SK-N-SH (cell line): ENCODE results near the gene IFITM1. TPM values are rescaled to one million over a fixed set of nuclear protein-coding genes. Genes with fewer than 3 reads are reported as not detected.
"Not testable (repeated sequence)": the region's sequence is repeated elsewhere in the genome, so short reads cannot be mapped to it uniquely, and the experiment has no call there.

Source experiments
- CTCF ChIA-PET: fragments of 300-600, 350-600 bp; formaldehyde crosslinking; extraction: SDS; loops from one replicate; lab custom pipeline; 2021; lab: Yijun Ruan, JAX
- POLR2A ChIA-PET: fragments of 350-600 bp; sonication (Branson Sonifier 250); formaldehyde crosslinking; extraction: SDS; loops from one replicate; lab custom pipeline; 2020; ENCODE audit warnings: antibody characterized with exemption, inconsistent platforms; lab: Yijun Ruan, JAX
- DNase-seq: peaks from one replicate; pipeline ENCODE4 v3.0.0; 2012
- H2AFZ ChIP-seq: fragments of 200-600 bp; sonication (generic); 2 replicates; pipeline ENCODE4 v1.8.1; 2016; ENCODE audit warnings: antibody characterized with exemption, mild to moderate bottlenecking, low read depth
- H3F3A ChIP-seq: fragments of 200-600 bp; sonication (generic); replicated peaks from 2 replicates; pipeline ENCODE3; 2016; ENCODE audit warnings: antibody characterized with exemption, mild to moderate bottlenecking; ENCODE audit not compliant: insufficient read depth
- H3K27ac ChIP-seq, 2 experiments: fragments of 200-500 bp in 1 of 2; fragments of 200-600 bp in 1 of 2; sonication (Bioruptor generic) in 1 of 2; sonication (generic), shearing (Covaris generic) in 1 of 2; 2 replicates each; pipeline versions ENCODE4 v1.5.1 to v1.6.1; 2014 to 2016; ENCODE audit warnings: low read depth in 2 of 2, inconsistent platforms in 1 of 2, low read length in 1 of 2, mild to moderate bottlenecking in 1 of 2, mixed read lengths in 1 of 2
- H3K27me3 ChIP-seq: fragments of 200-600 bp; sonication (generic), shearing (Covaris generic); 2 replicates; pipeline ENCODE4 v1.6.1; 2016; ENCODE audit warnings: mixed run types; ENCODE audit not compliant: insufficient read depth
- H3K36me3 ChIP-seq, 2 experiments: fragments of 200-500 bp in 1 of 2; fragments of 200-600 bp in 1 of 2; sonication (Bioruptor generic) in 1 of 2; sonication (generic) in 1 of 2; replicated peaks in 1 of 2; 2 replicates each; pipeline versions ENCODE3 to v1.5.1; 2014 to 2016; ENCODE audit warnings: low read length in 1 of 2, mild to moderate bottlenecking in 1 of 2; ENCODE audit not compliant: insufficient read depth in 2 of 2, control insufficient read depth in 1 of 2
- H3K4me1 ChIP-seq, 2 experiments: fragments of 200-500 bp in 1 of 2; fragments of 200-600 bp in 1 of 2; sonication (Bioruptor generic) in 1 of 2; sonication (generic), shearing (Covaris generic) in 1 of 2; 2 replicates each; pipeline versions ENCODE4 v1.5.1 to v1.6.1; 2014 to 2016; ENCODE audit warnings: low read depth in 1 of 2, low read length in 1 of 2, mixed run types in 1 of 2; ENCODE audit not compliant: insufficient read depth in 2 of 2, control insufficient read depth in 1 of 2
- H3K4me2 ChIP-seq: fragments of 200-600 bp; sonication (generic), shearing (Covaris generic); 2 replicates; pipeline ENCODE4 v1.6.1; 2017; ENCODE audit warnings: mixed run types
- H3K4me3 ChIP-seq, 2 experiments: fragments of 200-500 bp in 1 of 2; fragments of 200-600 bp in 1 of 2; sonication (Bioruptor generic) in 1 of 2; sonication (generic), shearing (Covaris generic) in 1 of 2; 2 replicates each; pipeline versions ENCODE4 v1.5.1 to v1.8.1; 2014 to 2016; ENCODE audit warnings: low read depth in 2 of 2, inconsistent platforms in 1 of 2, low read length in 1 of 2, mild to moderate bottlenecking in 1 of 2, mixed read lengths in 1 of 2, moderate library complexity in 1 of 2
- H3K79me2 ChIP-seq: fragments of 200-600 bp; sonication (generic); 2 replicates; pipeline ENCODE4 v1.8.1; 2017; ENCODE audit warnings: mild to moderate bottlenecking; ENCODE audit not compliant: insufficient read depth
- H3K9ac ChIP-seq: fragments of 200-600 bp; sonication (generic); 2 replicates; pipeline ENCODE4 v1.6.1; 2017; ENCODE audit warnings: mixed run types
- H3K9me2 ChIP-seq: fragments of 200-600 bp; sonication (generic); 2 replicates; pipeline ENCODE4 v1.6.1; 2017; ENCODE audit warnings: mixed run types
- H3K9me3 ChIP-seq: fragments of 200-600 bp; sonication (generic); 2 replicates; pipeline ENCODE4 v1.6.1; 2017; ENCODE audit warnings: mixed run types, mild to moderate bottlenecking, moderate library complexity
- H4K20me1 ChIP-seq: fragments of 200-600 bp; sonication (generic); 2 replicates; pipeline ENCODE4 v1.6.1; 2017; ENCODE audit warnings: mild to moderate bottlenecking, mixed run types; ENCODE audit not compliant: insufficient read depth
- EZH2phosphoT487 ChIP-seq: fragments of 200-600 bp; sonication (generic); IDR thresholded peaks from 2 replicates; pipeline ENCODE4 v1.6.1; 2017; ENCODE audit warnings: low read depth, mixed run types, mild to moderate bottlenecking, antibody characterized with exemption, moderate library complexity, borderline replicate concordance
- FOXJ3 ChIP-seq: sonication (generic); formaldehyde crosslinking; IDR thresholded peaks from 2 replicates; pipeline ENCODE4 v1.5.1; 2020; ENCODE audit warnings: mild to moderate bottlenecking, missing genetic modification reagents
- FOXM1 ChIP-seq: IDR thresholded peaks from 2 replicates; pipeline ENCODE4 v1.4.0; 2012; ENCODE audit warnings: low read depth, mild to moderate bottlenecking
- MXI1 ChIP-seq: IDR thresholded peaks from 2 replicates; pipeline ENCODE4 v1.6.1; 2012; ENCODE audit warnings: mild to moderate bottlenecking, low read depth, low read length, improper control_type of control experiment
- RFX5 ChIP-seq: IDR thresholded peaks from 2 replicates; pipeline ENCODE4 v1.6.1; 2012; ENCODE audit warnings: mild to moderate bottlenecking, improper control_type of control experiment, low read length
- RXRA ChIP-seq: IDR thresholded peaks from 2 replicates; pipeline ENCODE4 v1.4.0; 2012; ENCODE audit warnings: low read depth, mild to moderate bottlenecking, borderline replicate concordance
- WGBS: methylation state at CpG from one replicate; pipeline ENCODE4 v1.1.6; 2017; ENCODE audit warnings: low lambda C conversion rate; 5-methylcytosine and 5-hydroxymethylcytosine counted together
- polyA plus RNA-seq, 3 experiments: library from polyadenylated mRNA; depleted of rRNA; stranded (reverse); fragments of >200 nt; gene quantifications; 2 replicates each; pipeline ENCODE4 v1.2.3, GENCODE V29; 2012
- TF ChIP-seq, protein P1 (sequence below): IDR thresholded peaks from 2 replicates; pipeline ENCODE4 v1.4.0; 2012; ENCODE audit warnings: low read depth, borderline replicate concordance

IFITM1 gene
- polyA plus RNA-seq, 1 of the 3 experiments (the other 2 are of a cell fraction), result 19.4 TPM

DNA sequence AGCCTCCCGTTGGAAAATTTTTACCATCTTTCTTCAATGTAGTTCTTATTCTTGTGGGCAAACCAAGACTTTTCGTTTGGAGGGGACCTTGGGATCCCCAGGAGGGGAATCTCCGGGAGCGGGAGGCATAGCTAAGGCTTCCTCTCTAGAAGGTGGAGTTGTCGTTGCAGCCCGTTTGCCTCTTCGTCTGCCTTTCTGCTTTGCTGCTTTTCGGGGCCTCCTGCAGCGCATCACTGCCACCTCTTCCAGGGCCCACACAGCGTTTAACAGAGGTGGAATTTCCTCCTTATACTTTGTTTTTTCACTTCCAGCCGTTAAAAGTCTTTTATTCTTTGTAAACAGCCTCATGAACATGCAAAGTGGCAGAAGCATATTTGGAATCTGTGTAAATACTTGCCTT lies 10.3 kb downstream of the IFITM1 start (continued):
- TF ChIP-seq, protein P1, sequence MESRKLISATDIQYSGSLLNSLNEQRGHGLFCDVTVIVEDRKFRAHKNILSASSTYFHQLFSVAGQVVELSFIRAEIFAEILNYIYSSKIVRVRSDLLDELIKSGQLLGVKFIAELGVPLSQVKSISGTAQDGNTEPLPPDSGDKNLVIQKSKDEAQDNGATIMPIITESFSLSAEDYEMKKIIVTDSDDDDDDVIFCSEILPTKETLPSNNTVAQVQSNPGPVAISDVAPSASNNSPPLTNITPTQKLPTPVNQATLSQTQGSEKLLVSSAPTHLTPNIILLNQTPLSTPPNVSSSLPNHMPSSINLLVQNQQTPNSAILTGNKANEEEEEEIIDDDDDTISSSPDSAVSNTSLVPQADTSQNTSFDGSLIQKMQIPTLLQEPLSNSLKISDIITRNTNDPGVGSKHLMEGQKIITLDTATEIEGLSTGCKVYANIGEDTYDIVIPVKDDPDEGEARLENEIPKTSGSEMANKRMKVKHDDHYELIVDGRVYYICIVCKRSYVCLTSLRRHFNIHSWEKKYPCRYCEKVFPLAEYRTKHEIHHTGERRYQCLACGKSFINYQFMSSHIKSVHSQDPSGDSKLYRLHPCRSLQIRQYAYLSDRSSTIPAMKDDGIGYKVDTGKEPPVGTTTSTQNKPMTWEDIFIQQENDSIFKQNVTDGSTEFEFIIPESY, result no peak
- no peak for TF ChIP-seq RFX5

DNA sequence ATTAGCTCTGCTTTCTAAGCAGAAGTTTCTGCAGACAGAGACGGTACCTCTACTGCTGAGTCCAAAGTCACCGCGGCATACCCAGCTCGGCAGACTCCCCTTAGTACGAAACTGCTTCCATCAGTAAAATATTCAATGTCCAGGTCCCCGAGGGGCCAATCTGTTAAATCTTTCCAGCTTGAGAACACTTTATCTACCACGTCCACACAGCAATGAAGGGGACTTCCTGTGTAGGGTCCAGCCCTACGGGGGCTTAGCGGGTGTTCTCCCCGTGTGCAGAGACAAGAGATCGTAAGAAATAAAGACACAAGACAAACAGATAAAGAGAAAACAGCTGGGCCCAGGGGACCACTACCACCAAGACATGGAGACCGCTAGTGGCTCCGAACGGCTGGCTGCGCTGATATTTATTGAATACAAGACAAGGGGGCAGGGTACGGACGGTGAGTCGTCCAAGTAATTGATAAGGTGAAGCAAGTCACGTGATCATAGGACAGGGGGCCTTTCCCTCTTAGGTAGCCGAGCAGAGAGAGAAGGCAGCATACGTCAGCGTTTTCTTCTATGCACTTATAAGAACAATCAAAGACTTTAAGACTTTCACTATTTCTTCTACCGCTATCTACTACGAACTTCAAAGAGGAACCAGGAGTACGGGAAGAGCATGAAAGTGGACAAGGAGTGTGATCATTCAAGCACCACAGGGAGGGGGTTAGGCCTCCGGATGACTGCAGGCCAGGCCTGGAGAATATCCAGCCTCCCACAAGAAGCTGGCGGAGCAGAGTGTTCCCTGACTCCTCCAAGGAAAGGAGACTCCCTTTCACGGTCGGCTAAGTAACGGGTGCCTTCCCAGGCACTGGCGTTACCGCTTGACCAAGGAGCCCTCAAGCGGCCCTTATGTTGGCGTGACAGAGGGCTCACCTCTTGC lies 11.0 kb downstream of the IFITM1 start:
- H3K4me2 ChIP-seq, POLR2A ChIA-PET: not testable (repeated sequence)

DNA sequence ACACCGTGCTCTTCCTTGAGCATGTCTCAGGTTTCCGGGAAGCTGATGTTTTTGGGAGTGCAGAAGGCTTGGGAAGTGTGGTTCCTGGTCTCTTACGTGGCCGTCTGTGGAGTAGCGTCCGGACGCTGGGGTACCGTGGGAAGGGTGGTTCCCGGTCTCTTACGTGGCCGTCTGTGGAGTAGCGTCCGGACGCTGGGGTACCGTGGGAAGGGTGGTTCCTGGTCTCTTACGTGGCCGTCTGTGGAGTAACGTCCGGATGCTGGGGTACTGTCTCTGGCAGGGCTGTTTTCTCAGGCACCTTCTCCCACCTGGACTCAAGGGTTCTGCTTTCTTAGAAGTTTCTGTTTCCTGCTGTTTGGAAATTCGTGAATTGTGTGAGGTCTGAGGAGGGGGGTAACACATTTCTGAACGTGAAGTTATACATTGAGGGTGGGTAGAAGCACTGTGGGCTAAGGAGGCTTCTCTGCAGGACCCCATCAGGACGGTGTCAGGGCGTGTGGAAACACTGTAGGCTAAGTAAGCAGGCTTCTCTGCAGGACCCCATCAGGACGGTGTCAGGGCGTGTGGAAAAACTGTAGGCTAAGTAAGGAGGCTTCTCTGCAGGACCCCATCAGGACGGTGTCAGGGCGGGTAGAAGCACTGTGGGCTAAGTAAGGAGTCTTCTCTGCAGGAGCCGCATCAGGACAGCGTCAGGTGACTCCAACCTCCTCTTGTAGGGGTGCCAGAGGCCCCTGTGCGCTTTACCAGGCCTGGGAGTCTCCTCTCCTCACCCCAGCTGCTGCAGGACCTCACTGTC lies 12.2 kb downstream of the IFITM1 start:
- H3K4me3 ChIP-seq, result no peak overlapping the region
- no peaks in the 10 kb centered on the region for H3K27me3 ChIP-seq
- H3K27ac ChIP-seq, result no peak overlapping the region
- no peak overlapping the region for H2AFZ ChIP-seq
- ChIA-PET POLR2A (no interaction called here), CTCF (interaction anchor here (1.3 kb wide), 1 partner anchor 21 kb away, joined by 4 read pairs; no protein-coding TSS in a partner anchor)
- no peaks in the 10 kb centered on the region for H3K9me2 ChIP-seq
- 88% methylated on average over 26 of the region's 30 CpGs for WGBS
- H3K36me3 ChIP-seq, result no peaks in the 10 kb centered on the region
- H3K4me2 ChIP-seq, result no peak overlapping the region
- no peak overlapping the region for H3K9ac ChIP-seq
- no peak for TF ChIP-seq EZH2phosphoT487
- TF ChIP-seq MXI1, result no peak
- TF ChIP-seq FOXJ3 (CRISPR knock-in tag), result no peak
- TF ChIP-seq FOXM1, result no peak
- TF ChIP-seq RFX5, result no peak
- no peak for TF ChIP-seq RXRA
- no peaks in the 10 kb centered on the region for H3F3A ChIP-seq
- no peaks in the 10 kb centered on the region; a peak in 1 of 4 replicates for H3K4me1 ChIP-seq
- no peaks in the 10 kb centered on the region for H3K9me3 ChIP-seq
- DNase-seq, result no peak
- H4K20me1 ChIP-seq, result no peaks in the 10 kb centered on the region
- no peaks in the 10 kb centered on the region for H3K79me2 ChIP-seq

More for the DNA sequence above, 11.0 kb downstream of the IFITM1 start:
- H2AFZ ChIP-seq, H3K4me3 ChIP-seq, H3K27me3 ChIP-seq, H3F3A ChIP-seq, H3K36me3 ChIP-seq, H3K27ac ChIP-seq, H4K20me1 ChIP-seq, H3K79me2 ChIP-seq, H3K4me1 ChIP-seq, H3K9me2 ChIP-seq, H3K9me3 ChIP-seq, H3K9ac ChIP-seq, DNase-seq: not testable (repeated sequence)
- 83% methylated on average over 24 of the region's 34 CpGs for WGBS
- CTCF ChIA-PET, result interaction anchor here (1.6 kb wide), 1 partner anchor 74 kb away, joined by 3 read pairs; no protein-coding TSS in a partner anchor
